PFSK-1 (cell line): Measurements from ENCODE around the gene KDM4B.

Experiments
- FOXP2 ChIP-seq: optimal IDR thresholded peaks from 2 replicates; pipeline ENCODE3; 2011; ENCODE audit warnings: borderline replicate concordance, control low read depth, inconsistent platforms; ENCODE audit not compliant: insufficient read depth; ENCODE audit errors: extremely low read length, extremely low read depth
- POLR2AphosphoS5 ChIP-seq: IDR thresholded peaks from 2 replicates; pipeline ENCODE4 v1.6.1; 2012; ENCODE audit warnings: low read depth, mild to moderate bottlenecking, control low read depth, low read length, moderate library complexity
- REST ChIP-seq, 2 experiments: IDR thresholded peaks; 2 replicates each; pipeline versions ENCODE4 v1.6.1 to v1.8.0; 2011 to 2012; ENCODE audit warnings: low read depth in 2 of 2, low read length in 2 of 2, control low read depth in 1 of 2, inconsistent platforms in 1 of 2, mild to moderate bottlenecking in 1 of 2, moderate library complexity in 1 of 2; ENCODE audit not compliant: insufficient read depth in 1 of 2
- SIN3A ChIP-seq: IDR thresholded peaks from 2 replicates; pipeline ENCODE4 v1.6.1; 2012; ENCODE audit warnings: mild to moderate bottlenecking, low read length, moderate library complexity, borderline replicate concordance; ENCODE audit not compliant: insufficient read depth
- TAF1 ChIP-seq: IDR thresholded peaks from 2 replicates; pipeline ENCODE4 v1.6.1; 2012; ENCODE audit warnings: low read length, control low read depth, borderline replicate concordance; ENCODE audit not compliant: insufficient read depth

DNA sequence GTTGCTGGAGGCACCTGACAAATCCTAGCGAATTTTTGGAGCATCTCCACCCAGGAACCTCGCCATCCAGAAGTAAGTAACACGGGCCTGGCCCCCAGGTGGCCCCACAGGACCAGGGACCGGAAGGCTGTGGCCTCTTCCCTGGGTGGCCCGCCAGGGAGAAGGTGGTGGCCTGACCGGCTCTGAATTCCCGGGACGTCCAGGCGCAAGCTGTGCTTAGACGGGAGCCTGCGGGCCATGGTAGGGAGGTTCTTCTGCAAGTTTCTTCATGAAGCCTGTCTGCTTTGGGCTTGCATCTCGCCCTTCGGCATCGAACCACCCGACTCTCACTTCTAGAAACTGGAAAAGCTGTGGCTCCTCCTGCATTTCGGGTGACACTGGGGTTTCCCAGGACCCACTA is 47.4 kb downstream of the KDM4B start:
- TF ChIP-seq REST (IDR thresholded peaks at IDR 0.05; ENCODE audit: insufficient read depth in 1 of 2, low read depth in 2 of 2, low read length in 2 of 2) (no peak), TAF1 (no peak), POLR2AphosphoS5 (no peak), SIN3A (no peak), FOXP2 (no peak)
